Erythroblast (primary cell): Measurements from ENCODE around the gene KRTAP5-3.

ENCODE experiments used
- DNase-seq, 2 experiments: peaks; one replicate each; lab custom pipeline; 2025; lab: John Stamatoyannopoulos, UW
- GATA1 ChIP-seq: IDR thresholded peaks from 2 replicates; pipeline ENCODE4 v1.6.1; 2011; ENCODE audit warnings: low read depth, mild to moderate bottlenecking, control low read depth, low read length, moderate library complexity
- POLR2A ChIP-seq: IDR thresholded peaks from 2 replicates; pipeline ENCODE4 v1.6.1; 2011; ENCODE audit warnings: mild to moderate bottlenecking, low read length

The KRTAP5-3 gene

DNA sequence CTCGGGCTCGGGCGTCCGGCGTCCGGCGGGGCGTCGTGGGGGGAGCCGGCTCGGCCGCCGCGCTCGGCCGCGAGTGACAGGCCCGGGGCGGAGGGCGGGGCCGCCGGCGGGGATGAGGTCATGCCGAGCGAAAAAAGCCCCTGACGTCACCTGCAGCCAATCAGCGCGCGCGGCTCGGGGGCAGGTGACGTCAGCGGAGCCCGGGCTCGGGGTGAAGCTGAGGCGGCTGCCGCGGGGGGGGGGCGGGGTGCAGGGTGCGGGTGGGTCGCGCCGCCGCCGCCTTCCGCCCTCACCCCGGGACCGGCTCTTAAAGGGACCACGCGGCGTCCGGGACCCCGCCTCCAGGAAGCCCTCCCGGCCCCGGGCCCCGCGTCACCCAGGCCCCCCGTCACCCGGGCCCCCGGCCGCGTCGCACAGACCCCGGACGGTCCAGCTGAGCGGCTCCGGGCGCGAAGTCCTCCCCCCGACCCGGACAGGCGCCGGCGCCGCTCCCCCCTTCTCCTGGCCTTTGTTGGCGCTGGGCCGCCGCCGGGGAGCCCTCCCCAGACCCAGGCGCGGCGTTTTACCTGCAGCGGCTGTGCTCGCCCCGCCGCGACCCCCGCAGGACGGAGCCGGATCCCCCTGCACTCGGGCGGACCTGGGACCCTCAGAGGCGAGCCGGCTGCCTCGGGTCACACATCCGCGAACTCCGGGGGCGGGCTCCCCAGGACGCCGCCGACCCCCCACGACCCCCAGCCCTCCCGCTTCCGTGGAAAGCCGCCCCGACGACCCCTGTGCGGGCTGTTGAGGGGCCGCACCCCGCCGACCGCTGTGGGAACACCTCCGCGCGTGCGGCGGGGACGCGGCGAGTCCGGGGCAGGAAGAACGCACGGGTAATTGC is 35.8 kb downstream of the KRTAP5-3 start, which contains the start of gene DUSP8:
Gene DUSP8, minus strand, starts transcription at position 75 of the 880 bp plus-strand sequence. CDS start 6,445 bp downstream, outside the sequence.
- TF ChIP-seq POLR2A (no peak), GATA1 (no peak)
- peak; percentile 85 to 96 for DNase-seq

DNA sequence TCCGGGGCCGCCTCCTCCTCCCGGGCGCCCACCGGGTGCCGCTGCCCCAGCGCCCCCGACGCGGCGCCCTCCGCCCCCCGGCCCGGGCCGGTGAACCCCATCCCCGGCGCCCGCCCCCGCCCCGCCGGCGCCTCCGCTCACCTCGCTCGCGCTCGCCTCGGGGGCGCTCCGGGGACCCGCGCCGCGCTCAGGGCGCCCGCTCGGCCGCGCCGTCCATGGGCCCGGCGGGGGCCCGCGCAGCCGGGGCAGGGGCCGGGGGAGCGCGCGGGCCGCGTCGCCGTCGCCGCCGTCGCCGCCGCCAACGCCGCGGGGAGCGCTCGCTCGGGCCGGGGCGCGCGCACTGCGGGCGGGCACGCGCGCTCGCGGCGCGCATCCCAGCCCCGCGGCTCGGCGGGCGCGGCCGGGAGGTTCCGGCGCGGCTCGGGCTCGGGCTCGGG is 36.5 kb downstream of the KRTAP5-3 start:
- no peak for DNase-seq
- TF ChIP-seq POLR2A, result no peak
- no peak for TF ChIP-seq GATA1

DNA sequence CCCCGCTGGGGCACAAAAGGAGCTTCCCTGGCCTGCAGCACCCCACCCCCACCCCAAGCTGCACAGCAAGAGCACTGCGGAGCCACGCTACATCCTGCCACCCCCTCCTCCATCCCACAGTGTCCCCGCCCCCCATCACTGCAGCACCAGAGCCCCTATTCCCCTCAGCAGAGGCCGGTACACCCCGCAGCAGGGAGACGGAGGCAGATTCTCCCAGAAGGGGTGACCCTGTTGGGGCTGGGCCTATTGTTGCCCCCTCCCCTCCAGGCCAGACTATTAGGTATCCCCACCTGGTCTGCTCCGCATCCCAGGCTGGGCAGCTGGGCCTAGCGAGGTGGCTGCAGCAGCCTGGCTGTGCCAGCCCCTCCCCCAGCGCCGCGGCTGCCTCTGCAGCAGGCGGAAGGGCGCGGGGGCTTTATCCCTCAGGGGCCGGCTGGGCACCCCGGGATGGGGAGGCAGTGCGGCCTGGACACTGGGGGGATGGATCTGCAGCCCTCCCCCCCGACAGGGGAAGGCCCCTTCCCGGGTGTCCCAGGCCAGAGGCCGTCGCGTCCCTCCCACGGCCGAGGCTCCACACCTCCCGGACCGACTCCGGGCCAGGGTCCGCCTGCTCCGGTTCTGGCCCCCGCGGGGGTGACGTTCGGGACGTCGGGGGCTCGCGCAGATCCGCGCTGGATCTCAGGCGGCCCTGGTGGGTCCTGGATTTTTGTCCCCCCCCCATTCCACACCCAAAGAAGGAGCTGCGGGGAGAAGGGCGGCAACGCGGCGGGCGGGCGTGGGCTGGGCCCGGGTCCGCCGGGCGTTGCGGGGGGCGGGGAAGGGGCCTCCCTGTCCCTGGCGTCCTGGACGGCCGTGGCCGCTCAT is 37.1 kb downstream of the KRTAP5-3 start:
- DNase-seq, result peak in 1 of 2 experiments; percentile 40

DNA sequence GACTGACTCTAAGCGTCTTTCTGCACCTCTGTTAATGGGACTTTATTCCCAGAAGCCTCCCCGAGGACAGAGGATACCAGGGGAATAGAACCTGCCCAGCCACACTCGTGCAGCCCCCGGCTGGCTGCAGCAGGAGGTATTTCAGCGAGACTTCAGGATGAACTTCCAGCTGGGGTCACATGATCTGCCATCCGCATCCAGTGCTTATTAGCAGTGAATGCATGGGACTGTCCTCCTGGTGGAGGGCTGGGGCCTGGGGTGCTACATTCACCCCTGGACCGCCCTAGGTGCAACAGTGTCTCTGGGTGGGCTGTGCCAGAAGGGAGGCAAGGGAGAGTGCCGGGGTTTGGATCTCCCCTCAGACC is 37.8 kb downstream of the KRTAP5-3 start:
- no peak for TF ChIP-seq GATA1
- TF ChIP-seq POLR2A, result no peak
- no peak for DNase-seq

More for the DNA sequence above, 37.1 kb downstream of the KRTAP5-3 start:
- TF ChIP-seq GATA1 (no peak), POLR2A (no peak)

DNA sequence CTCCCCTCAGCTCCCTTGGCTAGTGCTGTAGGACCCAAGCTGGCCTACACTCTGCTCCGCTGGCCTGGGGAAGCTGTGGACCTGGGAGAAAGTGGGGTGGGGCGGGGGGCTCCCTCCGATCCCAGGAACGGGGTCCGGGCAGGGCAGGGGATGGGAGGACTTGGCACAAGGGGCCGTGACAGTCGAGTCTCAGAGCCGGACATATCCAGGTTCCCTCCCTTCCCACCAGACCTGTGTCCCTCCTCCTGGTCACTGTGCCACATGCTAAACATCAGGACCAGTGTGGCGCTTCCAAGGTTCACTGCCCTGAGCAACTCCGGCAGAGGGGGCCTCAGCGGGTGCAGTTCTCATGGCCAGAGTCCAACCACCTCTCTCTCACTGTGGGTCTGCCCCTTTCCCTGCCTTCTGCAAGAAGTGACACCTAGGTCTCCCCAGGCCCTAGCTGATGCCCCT is 38.2 kb downstream of the KRTAP5-3 start:
- no peak for DNase-seq
- TF ChIP-seq POLR2A (no peak), GATA1 (no peak)

DNA sequence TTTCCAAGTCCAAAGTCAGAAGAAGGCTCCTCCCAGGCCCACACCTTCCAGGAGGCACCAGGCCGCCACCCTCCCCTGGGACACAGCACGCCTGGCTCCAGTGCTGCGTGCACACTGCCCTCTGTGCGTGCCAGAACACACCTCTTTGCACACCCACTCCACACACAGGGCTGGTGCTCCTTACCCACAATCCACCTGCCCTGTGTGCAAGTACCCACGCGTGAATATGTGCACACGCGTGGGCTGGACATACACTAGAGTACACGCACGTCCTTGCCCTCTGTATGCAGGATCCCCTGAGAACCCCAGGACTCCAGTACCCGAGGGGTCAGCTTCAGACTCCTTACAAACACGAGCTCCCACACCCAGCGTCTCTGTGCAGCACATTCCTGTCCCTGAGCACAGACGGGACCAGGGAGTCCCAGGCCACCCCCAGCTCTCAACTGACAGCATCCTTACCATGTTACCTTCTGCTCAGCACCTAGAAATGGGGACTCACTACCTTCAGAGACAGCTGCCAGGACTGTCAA is 38.9 kb downstream of the KRTAP5-3 start:
- no peak for TF ChIP-seq POLR2A
- TF ChIP-seq GATA1, result no peak
- no peak for DNase-seq

DNA sequence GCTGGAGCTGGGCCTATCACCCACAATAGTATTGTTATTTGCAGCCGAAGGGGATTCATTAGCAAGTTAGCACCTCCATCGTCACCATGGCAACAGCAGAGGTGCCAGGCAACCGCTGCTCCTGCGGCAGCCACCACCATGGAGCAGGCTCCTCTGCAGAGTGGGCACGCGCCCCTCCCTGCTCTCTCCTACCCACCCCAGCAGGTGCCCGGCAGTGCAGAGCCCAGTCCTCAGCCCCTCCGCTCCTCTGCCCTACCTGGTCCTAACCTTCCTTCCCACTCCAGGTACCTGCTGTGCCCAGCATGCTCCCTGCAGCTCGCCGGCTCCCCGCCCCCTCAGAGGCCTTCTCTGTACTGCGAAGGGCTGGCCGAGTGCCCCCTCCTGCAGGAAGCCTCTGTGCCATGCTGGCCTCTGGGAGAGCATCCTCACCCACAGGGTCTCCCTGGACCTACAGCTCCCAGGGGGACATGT is 39.8 kb downstream of the KRTAP5-3 start:
- no peak for DNase-seq
- TF ChIP-seq POLR2A (no peak), GATA1 (no peak)

DNA sequence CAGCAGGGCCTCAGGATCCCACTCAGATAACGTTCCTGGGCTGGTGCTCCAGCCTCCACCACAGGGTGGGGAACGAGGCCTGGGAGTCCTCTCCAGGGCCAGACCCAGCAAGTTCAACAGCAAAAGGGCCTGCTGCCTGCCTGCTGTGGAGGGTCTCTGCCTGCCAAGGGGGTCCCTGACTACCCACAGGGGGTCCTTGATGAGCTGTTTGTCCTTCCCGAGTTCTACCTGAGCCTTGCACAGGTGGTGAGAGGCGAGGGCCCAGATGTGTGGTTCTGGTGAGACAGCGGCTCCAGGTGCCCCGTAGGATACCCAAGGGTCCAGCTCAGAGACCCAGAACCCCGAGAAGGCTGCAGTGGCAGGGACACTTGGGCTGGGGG is 40.6 kb downstream of the KRTAP5-3 start:
- no peak for DNase-seq

DNA sequence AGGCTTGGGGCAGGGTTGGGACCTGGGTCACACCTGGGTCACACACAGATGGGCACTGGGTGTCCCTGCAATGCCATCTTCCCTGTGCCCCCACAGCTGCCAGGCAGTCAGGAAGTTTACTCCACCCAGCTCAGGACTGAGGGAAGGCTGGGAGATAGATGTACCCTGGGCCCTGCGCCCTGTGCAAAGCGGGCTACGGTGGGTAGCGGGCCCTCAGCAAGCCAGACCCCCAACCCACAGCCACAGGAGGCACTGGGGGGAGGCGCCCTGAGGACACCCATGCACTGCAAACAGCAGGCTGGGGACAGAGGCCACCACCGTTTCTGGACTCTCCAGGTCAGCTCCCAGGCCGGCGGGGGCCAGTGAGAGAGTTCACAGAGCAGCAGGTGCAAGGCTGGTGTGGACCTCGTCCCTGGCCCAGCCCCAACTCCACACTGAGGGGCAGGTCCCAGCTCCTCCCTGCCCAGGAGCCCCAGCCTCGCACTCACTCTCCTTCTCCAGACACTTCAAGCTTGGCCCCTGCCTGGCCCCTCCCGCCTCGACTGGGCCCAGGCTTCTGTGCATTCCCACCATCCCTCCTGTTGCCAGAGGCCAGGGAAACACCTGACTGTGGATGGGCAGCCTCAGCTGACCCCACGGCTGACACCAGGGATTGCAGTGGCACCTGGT is 41.1 kb downstream of the KRTAP5-3 start:
- no peak for DNase-seq
- TF ChIP-seq POLR2A (no peak), GATA1 (no peak)

More for the DNA sequence above, 40.6 kb downstream of the KRTAP5-3 start:
- TF ChIP-seq GATA1 (no peak), POLR2A (no peak)

DNA sequence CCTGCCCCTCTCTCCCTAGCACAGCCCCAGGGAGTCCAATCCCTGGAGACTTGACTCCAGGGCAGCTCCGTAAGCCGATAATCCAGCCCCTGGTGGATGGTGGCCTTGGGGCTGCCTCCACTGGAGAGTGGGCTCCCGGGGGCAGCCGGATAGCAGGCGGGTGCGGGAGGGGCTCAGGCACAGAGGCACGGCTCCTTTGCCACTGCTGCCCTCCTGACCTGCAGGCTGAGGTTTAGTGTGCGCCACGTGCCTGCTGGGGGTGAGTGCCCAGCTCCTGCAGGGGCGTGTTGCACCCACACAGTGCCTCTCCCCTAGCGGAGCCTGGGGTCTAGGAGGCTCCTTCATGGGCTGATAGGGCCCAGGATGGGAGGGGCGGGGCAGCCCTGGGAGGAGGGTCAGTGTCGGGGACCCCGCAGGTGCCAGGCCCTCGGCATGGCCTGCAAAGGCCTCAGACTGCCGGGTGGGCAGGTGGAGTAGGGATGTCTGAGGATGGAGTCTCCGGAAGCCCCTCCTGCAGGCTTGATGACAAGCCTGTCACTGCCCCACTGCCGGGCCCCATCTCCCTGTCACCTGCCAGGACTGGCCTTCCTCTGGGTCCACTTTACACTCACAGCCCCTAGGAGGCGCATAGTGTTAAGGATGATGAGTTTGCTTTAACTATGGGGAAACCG is 41.7 kb downstream of the KRTAP5-3 start:
- TF ChIP-seq POLR2A, result no peak
- no peak for TF ChIP-seq GATA1
- DNase-seq, result no peak

DNA sequence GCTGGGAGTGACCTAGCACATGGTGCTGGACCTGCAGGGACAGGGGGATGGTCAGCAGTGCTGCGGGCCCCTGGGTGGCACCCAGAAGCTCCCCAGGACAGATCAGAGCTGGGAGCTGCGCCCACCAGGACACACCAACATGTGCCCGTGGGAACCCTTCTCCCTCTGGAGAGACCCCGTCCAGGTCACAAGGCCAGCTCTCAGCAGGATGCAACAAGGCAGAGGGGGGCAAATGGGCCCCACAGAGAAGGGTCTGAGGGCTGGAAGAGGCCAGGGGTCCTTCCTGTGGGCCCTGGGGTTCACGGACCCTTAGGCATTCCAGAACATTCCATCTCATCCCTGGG is 42.4 kb downstream of the KRTAP5-3 start:
- TF ChIP-seq POLR2A, result no peak
- DNase-seq, result no peak

DNA sequence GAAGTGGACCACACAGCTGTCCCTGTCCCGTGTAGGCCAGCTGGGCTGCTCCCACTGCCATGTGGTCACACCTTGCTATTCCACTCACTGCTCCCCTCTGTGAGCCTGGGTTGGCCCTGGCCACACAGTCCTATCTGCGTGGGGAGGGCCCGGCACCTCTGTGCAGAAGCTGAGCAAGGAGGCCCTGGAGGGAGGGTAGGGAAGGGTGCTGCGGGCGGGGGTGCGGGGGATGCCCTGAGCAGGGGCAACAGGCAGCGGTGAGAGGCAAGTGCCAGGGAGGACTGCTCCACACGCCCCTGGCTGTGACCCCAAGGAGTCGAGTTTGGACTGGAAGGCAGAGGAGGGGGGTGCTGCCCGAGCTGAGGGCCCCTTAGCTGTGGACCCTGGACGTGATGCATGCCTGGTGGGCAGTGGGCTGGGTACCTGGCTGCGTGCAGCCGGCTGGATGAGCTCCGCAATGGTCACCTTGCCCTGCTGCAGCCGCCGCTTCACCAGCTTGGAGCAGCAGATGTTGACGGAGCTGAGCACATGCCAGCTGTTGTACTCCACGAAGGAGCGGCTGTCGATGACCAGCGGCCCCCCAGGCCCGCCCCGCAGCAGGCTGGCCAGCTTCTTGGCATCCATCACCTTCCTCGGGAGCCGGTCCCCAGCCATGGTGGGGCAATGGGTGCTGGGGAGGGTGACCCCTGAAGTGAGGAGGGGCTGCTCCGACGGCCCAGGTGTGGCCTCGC is 42.9 kb downstream of the KRTAP5-3 start:
- no peak for DNase-seq
- TF ChIP-seq GATA1, result no peak
- TF ChIP-seq POLR2A, result no peak
